Measurements from ENCODE around the gene FOXN3. TPM values are rescaled to one million over a fixed set of nuclear protein-coding genes. Genes with fewer than 3 reads are reported as not detected.

The FOXN3 gene
- total RNA-seq, 1 experiment from 2014 or later, result 125 TPM

GRCh38 chr14:89420502-89420901 lies 3.5 kb upstream of the FOXN3 start:
- H3K27ac ChIP-seq (ENCODE audit: insufficient read length, low read depth, low read length), result no peak overlapping the region
- H4K20me1 ChIP-seq (ENCODE audit: control insufficient read depth, insufficient read depth, insufficient read length), result no peaks in the 10 kb centered on the region
- H3K56ac ChIP-seq (ENCODE audit: insufficient read length, low read depth, low read length), result no peak overlapping the region
- H3K9me3 ChIP-seq (ENCODE audit: control insufficient read depth, low read depth, low read length), result no peaks in the 10 kb centered on the region
- H3K23ac ChIP-seq (ENCODE audit: insufficient read length, low read depth, low read length), result no peak overlapping the region
- H3K79me1 ChIP-seq (ENCODE audit: insufficient read depth, low read depth, low read length, poor library complexity, severe bottlenecking), result no peaks in the 10 kb centered on the region
- H3K27me3 Mint-ChIP-seq (ENCODE audit: low read depth), result no peaks in the 10 kb centered on the region; the same call in 1 of the 2 replicates
- H3K9ac ChIP-seq (ENCODE audit: extremely low read depth, insufficient read length, low read length), result no peak overlapping the region
- no peak overlapping the region for H2BK5ac ChIP-seq (ENCODE audit: insufficient read length, low read length)
- no peak overlapping the region for H2BK120ac ChIP-seq (ENCODE audit: low read depth, low read length, poor library complexity, severe bottlenecking)
- H3K79me2 ChIP-seq (ENCODE audit: insufficient read depth, low read length), result peaks cover 5% of the 10 kb centered on the region; the same call in 1 of the 2 replicates
- H4K5ac ChIP-seq (ENCODE audit: insufficient read length, low read depth, low read length), result no peak overlapping the region
- no peak overlapping the region for H3T11ph ChIP-seq (ENCODE audit: low read length)
- no peak for DNase-seq
- WGBS (ENCODE audit: extremely low coverage, insufficient read length, low lambda C conversion rate), result no CpG with 5 or more reads among the region's 3 CpGs
- peaks cover 16% of the 10 kb centered on the region for H3K23me2 ChIP-seq (ENCODE audit: insufficient read length, low read depth, low read length, poor library complexity, severe bottlenecking)
- no peak overlapping the region for H2AFZ ChIP-seq (ENCODE audit: low read length)
- no peak overlapping the region for H3K18ac ChIP-seq (ENCODE audit: insufficient read length, low read depth, low read length)
- peaks cover 55 to 58% of the 10 kb centered on the region in 2 experiments for H3K4me1 Mint-ChIP-seq
- H3K27me3 ChIP-seq (ENCODE audit: insufficient read depth, low read length), result no peaks in the 10 kb centered on the region
- no peak overlapping the region for H2BK15ac ChIP-seq (ENCODE audit: low read depth, low read length)
- no peaks in the 10 kb centered on the region for H3K9me3 Mint-ChIP-seq
- H3K4ac ChIP-seq (ENCODE audit: low read depth, low read length), result no peak overlapping the region
- H2BK20ac ChIP-seq (ENCODE audit: low read depth, low read length, poor library complexity, severe bottlenecking), result no peak overlapping the region
- H4K8ac ChIP-seq (replicated peaks; ENCODE audit: insufficient read length, low read depth, low read length), result no peak overlapping the region
- H3K4me3 Mint-ChIP-seq, result no peak overlapping the region
- peaks cover 12% of the 10 kb centered on the region; the same call in 1 of the 2 replicates for H3K4me1 ChIP-seq (ENCODE audit: insufficient read depth, low read length)
- no peak for TF ChIP-seq CTCF (conservative IDR thresholded peaks at IDR 0.05)
- H3K27ac Mint-ChIP-seq, result no peak overlapping the region; a peak in 1 of 7 replicates
- no peak overlapping the region for H2AK5ac ChIP-seq (ENCODE audit: insufficient read length, low read length)
- H3K4me2 ChIP-seq (ENCODE audit: insufficient read depth, insufficient read length, low read length), result no peak overlapping the region
- no peak overlapping the region for H3K14ac ChIP-seq (ENCODE audit: insufficient read depth, low read length)
- H4K91ac ChIP-seq (ENCODE audit: insufficient read length, low read depth, low read length), result no peak overlapping the region
- peaks cover 4 to 6% (median 5%) of the 10 kb centered on the region in 3 experiments; a peak in 6 of 7 replicates for H3K36me3 Mint-ChIP-seq (ENCODE audit: insufficient read depth in 1 of 3, low read depth in 3 of 3)
- no peak overlapping the region for H2BK12ac ChIP-seq (ENCODE audit: insufficient read length, low read depth, low read length)
